T-helper 1 cell (primary cell): ENCODE measurements around the gene PRORP.
"Not testable (repeated sequence)": the region's sequence is repeated elsewhere in the genome, so short reads cannot be mapped to it uniquely, and the experiment has no call there.

Experiments
- DNase-seq, 5 donors: peaks; one replicate each; pipeline ENCODE4 v3.0.0-alpha.2; 2012 to 2020
- total RNA-seq, 4 donors: gene quantifications; one replicate each; lab custom pipeline; 2026; lab: John Stamatoyannopoulos, UW

PRORP gene
- total RNA-seq = 14.7 to 26.5 (median 20.2) reads per million in 4 donors

DNA sequence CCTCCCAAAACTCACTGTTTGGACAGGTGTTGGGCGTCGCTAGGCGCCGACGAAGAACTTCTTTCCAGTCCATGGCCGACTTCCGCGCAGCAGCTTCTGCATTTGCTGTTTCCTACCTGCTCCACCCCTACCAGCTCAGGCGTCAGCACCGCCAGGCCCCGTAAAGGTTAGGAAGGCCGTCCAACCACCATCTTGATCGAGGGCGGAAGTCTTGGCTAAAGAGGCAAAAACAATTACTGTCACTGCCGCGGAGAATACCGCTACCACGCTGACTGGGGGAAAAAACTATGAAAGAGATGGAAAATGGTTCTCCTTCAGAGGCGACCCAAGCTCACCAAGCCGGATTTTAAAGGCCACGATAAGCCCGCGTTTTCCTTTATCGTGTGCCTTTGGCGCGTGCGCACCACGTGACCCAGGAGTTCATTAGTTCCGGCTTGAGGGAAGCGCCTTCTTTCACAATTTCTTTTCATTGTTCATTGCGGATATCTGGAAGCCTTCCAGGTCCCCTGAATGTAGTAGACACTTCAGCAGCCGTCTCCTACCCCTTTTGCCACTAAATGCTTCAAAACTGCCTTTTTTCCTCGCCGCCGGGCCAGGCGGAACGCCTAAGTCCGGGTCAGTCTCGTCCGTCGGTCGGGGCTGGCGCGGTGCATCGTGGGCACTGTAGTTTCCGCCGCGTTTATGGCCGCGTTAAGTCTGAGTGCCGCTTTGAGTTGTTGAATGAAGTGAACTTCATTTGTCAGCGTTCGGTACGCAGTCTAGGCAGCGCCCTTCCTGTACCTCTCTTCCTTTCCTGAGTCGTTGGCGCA is at the start of gene PRORP, which contains the start of gene PPP2R3C:
PRORP (plus strand) TSS at position 666 of the 809 bp plus-strand sequence. CDS start 694 bp downstream, outside the sequence.
PPP2R3C (minus strand) TSS at position 104 of the 809 bp plus-strand sequence; CDS start at position 73, 31 bp downstream.
- DNase-seq = peak; percentile 84 to 95 (median 89)

DNA sequence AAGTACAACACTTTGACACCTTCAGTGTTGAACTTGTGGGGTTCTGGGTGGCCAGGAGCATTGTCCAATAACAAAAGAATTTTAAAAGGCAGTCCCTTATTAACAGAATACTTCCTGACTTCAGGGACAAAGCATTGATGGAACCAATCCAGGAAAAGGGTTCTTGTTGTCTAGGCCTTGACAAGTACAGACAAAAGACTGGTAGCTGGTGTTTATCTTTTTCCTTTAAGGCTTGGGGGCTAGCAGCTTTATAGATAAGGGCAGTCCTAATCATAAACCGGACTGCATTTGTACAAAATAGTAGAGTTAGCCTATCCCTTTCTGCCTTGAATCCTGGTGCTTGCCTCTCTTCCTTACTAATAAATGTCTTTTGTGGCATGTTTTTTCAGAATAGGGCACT is 48.9 kb upstream of the PRORP start:
- DNase-seq = no peak

DNA sequence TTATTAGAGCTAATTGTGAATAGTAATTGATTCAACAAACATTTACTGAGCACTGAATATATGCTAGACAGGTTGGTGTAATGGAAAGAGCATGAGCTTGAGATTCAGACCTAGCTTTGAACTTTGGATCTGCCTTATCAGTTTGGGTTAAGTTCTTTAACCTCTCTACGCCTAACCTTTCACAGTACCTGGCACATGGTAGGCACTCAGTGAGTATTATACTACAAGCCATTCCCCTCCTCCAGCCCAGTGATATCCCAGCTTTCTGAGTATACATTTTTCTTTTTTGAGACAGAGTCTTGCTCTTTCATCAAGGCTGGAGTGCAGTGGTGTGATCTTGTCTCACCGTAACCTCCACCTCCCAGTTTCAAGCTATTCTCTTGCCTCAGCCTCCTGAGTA is 44.3 kb upstream of the PRORP start:
- no peak for DNase-seq

DNA sequence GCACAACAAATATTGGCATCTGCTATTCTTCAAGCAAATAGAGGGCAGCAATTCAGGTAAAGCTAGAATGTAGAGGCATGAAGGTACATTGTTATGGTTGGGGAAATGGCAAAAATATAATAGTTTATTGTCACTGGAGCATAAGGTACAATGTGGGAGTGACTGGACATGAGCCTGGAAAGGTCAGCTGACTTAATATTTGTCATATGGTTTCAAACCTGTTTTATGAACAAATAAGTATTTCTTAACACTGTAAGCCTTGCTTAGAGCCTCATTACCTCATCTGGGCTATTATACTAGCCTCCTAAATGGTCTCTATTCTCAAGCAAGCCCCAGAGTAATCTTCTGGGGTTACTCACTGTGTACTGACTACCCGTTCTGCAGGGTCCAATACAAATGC is 42.6 kb upstream of the PRORP start:
- no peak for DNase-seq

DNA sequence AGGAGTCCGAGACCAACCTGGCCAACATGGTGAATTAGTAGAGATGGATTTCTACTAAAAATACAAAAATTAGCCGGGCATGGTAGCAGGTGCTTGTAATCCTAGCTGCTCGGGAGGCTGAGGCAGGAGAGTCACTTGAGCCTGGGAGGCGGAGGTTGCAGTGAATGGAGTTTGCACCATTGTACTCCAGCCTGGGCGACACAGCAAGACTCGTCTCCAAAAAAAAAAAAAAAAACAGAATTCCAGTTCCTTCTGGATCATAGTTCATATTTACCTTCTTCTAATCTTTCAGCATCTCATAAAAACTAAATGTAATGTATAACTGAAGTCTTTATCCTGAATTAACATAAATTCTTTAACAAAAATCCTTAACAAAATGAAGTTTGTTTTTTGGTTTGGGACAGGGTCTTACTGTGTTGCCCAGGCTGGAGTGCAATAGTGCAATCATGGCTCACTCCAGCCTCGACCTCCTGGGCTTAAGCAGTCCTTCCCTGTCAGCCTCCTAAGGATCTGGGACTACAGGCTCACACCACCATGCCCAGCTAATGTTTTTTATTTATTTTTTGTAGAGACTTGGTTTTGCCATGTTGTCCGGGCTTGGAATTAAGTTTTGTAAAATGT is 38.7 kb upstream of the PRORP start:
- DNase-seq = no peak

DNA sequence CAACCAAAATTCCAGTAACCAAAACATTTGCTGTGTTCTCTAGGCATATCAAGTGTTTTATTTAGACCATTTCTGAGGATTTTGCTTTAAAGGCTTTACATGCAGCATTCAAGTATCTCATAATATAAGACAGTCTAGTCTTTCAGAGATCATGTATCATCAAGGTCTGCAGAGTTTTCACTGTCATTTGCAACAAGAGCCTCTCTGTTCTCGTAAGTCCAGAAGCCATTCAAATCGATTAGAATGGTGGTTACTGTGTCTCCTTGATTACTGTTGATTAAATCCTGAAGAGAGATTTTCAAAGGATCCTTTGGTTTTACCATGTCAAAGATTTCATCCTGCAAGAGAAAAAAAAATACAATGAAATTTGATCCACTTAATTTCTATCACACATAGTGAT is 36.9 kb upstream of the PRORP start:
- DNase-seq = no peak

DNA sequence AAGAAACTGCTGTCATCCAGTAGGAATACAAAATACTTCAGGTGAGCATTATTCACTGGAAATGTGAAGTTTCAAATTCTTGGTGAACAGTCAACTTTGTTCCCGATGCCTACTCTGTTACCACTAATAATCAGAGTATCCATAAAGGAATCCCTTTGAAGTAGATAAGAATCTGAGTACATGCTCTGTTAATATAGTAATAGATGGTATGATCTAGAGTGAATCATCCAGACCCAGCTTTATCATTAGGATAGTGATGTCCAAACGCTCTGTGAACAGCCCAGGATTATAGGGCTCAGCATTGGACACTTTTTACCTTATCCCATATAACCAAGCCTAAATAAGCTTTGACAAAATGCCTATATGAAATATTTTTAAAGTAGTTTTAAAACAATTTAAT is 33.8 kb upstream of the PRORP start:
- DNase-seq = no peak

DNA sequence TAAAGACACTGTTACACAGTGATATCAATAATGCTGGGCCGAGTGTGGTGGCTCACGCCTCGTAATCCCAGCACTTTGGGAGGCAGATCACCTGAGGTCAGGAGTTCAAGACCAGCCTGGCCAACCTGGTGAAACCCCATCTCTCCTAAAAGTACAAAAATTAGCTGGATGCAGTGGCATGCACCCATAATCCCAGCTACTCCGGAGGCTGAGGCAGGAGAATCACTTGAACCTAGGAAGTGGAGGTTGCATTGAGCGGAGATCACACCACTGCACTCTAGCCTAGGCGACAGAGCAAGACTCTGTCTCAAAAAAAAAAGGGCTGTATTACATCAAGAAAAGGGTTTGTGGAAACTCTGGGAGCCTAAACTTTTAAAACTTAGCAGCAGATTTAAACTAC is 27.7 kb upstream of the PRORP start:
- not testable (repeated sequence) for DNase-seq

DNA sequence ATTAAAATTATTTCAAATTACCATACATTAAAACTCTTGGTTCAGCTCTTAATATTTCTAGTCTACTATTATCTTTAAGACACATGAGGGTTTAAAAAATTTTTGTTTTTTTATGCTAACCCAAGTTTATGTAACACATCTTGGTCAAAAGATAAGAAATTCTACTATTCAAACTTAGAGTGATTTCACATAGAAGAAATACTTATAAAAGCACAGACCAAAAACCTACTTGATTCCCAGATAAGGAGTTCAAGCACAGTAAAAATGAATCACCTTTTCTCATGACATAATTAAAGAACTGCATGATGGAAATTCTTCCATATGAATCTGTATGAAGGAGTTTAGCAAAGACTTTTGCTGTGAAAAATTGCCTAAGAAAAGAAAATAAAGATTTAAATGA is 14.5 kb upstream of the PRORP start:
- no peak for DNase-seq

DNA sequence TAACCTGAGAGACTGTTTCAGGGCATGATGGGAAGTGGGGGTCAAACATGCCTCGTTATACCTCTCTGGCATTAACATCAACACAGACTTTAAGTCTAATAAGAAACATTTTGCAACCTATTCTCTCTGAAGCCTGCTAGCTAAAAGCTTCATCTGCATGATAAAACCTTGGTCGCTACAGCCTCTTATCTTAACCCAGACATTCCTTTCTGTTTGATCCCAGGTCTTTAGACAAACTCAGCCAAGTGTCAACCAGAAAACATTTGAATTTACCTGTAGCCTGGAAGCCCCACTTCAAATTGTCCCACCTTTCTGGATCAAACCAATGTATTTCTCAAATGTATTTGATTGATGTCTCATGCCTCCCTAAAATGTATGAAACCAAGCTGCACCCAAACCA is 9.7 kb upstream of the PRORP start:
- no peak for DNase-seq

DNA sequence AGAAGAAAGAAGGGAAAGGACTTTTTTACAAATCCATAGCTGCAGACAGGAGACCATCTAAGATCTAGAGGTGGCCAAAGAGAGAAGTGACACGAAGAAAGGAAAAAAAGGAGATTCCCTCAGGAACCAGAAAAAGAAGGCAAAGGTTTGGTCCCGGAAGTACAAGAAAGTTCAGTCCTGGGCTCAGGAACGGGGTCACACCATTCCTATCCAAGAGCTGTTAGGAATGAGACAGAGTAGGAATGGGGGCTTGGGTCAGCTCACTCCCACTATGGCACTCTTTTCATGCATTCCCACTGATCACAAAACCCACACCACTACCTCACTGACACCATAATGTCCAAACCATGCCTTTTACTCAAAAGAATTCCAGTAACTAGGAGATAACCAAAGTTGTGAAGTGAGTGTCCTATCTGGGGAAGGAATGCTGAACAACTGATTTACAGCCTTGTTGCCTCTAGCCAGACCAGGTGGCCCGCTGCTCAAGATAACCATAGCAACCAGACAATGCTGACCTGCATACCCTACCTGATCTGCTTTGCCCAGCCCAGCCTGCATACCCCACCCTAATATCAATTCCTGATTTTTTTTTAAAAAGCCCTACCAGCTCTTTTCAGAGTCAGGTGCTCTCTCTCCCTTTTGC is 8.9 kb upstream of the PRORP start:
- DNase-seq = no peak

DNA sequence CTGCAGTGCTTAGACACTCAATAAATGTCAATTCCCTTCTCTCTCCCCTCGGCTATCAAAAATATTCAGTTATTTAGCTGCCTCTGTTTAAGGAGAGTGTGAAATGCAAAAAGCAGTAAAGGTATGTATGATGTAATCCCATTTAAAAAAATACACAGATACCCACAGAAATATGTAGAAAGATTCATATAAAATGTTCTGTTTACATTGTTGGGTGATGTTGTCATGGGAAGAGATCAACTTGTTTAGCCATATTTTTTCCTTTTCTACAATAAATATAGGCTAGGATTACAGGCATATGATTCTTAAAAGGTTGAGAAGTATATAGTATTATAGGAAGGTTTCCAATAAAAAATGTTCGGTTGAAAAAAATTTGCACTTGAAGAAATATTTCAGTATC is 8.3 kb upstream of the PRORP start:
- no peak for DNase-seq

DNA sequence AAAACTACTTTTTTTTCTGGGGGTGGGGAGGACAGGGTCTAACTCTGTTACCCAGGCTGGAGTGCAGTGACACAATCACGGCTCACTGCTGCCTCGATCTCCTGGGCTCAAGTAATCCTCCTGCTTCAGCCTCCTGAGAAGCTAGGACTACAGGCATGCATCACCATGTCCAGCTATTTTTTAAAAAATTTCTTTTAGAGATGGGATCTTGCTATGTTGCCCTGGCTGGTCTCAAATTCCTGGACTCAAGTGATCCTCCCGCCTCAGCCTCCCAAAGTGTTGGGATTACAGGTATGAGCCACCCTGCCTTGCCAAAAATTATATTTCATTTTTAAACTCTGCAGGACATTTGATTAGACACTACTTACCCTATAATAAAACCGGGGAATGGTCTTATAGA is 6.1 kb upstream of the PRORP start:
- no peak for DNase-seq

DNA sequence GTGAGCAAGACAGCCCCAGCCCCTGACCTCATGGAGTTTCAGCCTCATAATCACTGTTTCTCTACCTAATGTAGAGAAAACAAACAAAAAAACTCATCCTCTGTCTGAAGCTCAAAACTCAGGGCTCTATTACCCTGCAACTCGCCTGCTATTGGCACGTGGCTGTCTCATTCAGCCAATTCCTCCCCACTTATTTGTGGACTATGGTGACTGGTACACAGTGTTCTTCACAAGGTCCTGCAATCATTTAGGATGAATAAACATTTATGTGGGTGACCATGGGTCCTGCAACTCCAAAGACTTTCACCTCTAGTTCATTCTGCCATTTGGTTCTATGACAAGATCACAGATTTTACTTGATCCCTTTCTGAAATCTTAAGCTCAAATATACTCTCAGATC is 5.2 kb upstream of the PRORP start:
- no peak for DNase-seq

DNA sequence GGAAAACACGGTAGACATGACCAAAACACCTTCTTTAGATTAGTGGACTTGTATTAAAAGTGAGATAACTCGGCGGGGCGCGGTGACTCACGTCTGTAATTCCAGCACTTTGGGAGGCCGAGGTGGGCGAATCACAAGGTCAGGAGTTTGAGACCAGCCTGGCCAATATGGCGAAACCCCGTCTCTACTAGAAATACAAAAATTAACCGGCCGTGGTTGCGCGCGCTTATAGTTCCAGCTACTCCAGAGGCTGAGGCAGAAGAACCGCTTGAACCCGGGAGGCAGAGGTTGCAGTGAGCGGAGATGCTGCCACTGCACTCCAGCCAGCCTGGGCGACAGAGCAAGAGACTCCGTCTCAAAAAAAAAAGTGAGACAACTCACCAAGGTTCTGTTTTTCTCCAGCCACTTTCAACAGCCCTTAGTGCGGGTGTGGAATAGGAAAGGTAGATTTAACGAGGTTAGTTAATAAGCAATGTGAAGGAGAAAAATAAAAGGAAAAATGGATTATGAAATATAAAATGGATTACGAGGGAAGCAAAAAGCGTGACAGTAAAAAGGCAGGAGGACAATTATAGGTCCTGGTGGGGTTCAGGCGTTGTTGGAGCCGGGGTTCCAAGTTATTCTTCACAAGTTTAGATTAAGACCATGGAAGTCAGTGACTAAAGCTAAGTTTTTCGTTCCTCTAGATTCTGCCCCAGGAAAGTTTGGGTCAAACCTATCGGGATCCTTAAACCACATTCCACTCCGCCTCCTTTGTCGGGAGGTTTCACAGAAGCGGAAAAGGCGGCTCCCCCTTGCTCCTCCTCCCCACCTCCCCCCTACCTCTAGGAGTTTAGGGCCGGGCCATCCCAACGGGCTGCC is 1.1 kb upstream of the PRORP start:
- no peak for DNase-seq

DNA sequence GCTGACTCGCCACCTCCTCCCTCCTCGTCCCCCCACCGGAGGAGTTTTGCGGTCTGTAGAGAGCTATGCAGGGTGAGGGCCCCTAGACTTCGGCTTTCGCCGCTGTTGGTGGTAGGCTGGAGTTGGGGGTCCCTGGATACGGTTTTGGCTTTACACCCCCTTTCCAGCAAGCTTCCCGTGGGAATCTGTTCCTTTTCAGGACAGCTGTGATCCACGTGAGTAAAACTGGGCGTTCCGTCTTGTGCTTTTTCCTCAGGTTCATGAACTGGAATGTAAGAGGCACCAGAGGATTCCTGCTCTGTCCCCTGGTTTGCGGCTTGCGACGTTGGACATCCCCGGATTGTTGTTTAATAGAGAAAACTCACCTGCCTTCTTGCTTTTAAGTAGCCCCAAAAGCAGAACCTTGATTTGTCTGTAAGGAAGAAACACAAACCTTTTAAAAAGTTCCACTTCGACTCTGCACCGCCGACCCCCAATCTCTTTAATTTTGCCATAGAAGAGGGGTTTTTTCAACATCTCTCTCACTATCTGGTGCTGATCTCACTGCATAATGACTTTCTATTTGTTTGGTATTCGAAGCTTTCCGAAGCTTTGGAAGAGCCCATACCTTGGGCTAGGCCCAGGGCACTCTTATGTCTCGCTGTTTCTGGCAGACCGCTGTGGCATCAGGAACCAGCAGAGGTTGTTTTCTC is 490 bp downstream of the PRORP start:
- DNase-seq = no peak

DNA sequence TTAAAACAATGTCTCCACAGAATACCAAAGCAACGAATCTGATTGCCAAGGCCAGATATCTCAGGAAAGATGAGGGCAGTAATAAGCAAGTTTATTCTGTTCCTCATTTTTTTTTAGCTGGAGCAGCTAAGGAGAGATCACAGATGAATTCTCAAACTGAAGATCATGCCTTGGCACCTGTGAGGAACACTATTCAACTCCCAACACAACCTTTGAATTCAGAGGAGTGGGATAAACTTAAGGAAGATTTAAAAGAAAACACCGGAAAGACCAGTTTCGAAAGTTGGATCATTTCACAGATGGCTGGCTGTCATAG is 994 bp downstream of the PRORP start:
- DNase-seq = no peak

DNA sequence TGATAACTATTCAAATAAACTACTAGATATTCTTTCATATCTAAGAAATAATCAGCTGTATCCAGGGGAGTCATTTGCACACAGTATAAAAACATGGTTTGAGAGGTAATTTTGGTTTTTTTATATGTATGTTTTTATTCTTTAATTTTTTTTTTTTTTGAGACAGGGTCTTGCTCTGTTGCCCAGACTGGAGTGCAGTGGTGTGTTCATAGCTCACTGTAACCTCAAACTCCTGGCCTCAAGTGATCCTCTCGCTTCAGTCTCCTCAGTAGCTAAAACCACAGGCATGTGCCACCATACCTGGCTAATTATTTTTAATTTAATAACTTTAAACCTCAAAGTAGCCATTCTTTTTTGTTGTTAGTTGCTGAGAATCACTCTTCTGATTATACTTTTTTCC is 1.8 kb downstream of the PRORP start:
- no peak for DNase-seq

DNA sequence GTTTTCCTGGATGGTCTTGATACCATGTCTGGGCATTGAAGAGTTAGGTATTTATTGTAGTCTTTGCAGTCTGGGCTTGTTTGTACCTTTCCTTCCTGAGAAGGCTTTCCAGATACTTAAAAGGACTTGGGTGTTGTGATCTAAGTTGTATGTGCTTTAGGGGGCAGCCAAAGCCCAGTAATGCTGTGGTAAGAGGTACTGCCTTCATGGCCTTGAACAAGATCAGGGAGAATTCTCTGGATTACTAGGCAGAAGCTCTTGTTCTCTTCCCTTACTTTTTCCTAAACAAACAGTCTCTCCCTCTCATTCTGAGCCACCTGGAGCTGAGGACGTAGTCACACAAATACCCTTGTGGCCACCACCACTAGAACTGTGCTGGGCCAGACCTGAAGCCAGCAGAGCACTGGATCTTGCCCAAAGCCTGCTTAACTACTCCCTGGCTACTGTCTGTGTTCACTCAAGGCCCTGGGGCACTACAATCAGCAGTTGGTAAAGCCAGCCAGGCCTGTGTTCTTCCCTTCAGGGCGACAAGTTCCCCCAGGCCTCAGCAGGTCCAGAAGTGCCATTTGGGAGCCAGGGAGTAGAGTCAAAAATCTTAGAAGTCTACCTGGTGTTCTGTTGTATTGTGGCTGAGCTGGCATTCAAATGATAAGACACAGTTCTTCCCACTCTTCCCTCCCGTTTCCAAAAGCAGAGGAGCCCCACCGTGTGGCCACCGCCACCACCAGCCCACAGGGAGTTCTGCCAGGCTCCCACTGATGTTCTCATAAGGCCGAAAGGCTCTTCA is 11.4 kb downstream of the PRORP start:
- no peak for DNase-seq

DNA sequence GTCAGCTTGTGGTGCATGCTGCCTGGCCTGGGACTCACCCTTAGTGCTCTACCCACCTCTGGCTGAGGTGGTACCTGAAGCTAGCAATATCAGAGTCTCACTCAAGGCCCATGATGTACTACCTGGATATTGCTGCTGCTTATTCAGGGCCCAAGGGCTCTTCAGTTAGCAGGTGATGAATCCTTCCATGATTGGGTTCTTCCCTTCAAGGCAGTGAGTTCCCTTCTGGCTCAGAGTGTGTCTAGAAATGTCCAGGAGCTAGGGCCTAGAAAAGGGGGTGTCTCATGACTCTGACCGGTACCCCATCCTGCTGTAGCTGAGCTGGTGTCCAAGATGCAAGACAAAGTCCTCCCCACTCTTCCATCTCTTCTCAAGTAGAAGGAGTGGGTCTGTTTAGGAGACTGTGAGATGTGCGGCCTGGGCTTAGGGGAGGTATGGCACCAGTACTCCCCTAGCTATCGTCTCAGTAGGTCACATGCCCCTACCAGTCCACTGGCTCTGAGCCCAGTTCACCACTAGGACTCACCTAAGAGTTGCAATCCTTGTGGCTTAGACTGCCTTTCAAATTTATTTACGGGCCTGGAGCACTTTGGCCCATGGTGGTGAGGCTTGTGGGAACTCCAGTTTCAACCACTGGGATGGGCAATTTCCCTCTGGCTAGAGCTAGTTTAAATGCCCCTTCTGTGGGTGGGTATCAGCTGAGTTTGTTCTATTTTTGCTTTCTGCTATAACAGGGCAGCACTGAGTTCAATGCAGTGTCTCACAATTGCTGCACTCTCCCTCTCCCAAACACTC is 12.2 kb downstream of the PRORP start:
- DNase-seq = no peak

DNA sequence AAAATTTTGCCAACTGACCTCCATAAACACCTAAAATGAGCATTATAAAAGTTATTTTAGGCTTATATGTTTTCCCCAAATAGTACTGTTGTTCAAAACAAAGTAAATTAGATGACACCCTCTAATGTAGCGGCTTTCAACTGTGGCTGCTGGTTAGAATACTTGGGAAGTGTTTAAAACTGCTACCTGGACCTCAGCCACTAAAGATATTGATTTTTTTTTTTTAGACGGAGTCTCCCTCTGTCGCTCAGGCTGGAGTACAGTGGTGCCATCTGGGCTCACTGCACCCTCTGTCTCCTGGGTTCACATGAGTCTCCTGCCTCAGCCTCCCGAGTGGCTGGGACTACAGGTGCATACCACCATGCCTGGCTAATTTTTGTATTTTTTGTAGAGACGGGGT is 16.2 kb downstream of the PRORP start:
- no peak for DNase-seq
